Adipocyte (in vitro differentiated cells): ENCODE results near the gene DCAF5.
A peak's percentile ranks its signal among the peaks of the same experiment; 100 is the strongest.

Experiments
- DNase-seq: peaks from one replicate; pipeline ENCODE4 v3.0.0-alpha.2; 2015; ENCODE audit warnings: low read depth
- H3K27me3 ChIP-seq: replicated peaks from 2 replicates; pipeline ENCODE4 v1.7.0; 2013; ENCODE audit warnings: mild to moderate bottlenecking, low read length, moderate library complexity; ENCODE audit not compliant: control insufficient read depth, insufficient read depth
- H3K36me3 ChIP-seq: 2 replicates; pipeline ENCODE4 v1.7.0; 2013; ENCODE audit warnings: low read length, mild to moderate bottlenecking, moderate library complexity; ENCODE audit not compliant: control insufficient read depth, insufficient read depth, severe bottlenecking
- H3K4me1 ChIP-seq: 2 replicates; pipeline ENCODE4 v1.7.0; 2013; ENCODE audit warnings: mild to moderate bottlenecking, low read length, moderate library complexity; ENCODE audit not compliant: control insufficient read depth, insufficient read depth
- H3K4me3 ChIP-seq: 2 replicates; pipeline ENCODE4 v1.7.0; 2013; ENCODE audit warnings: mild to moderate bottlenecking, low read length, moderate library complexity
- H3K9ac ChIP-seq: 2 replicates; pipeline ENCODE4 v1.7.0; 2013; ENCODE audit warnings: mild to moderate bottlenecking, low read length, moderate library complexity
- H3K9me3 ChIP-seq: 2 replicates; pipeline ENCODE4 v1.7.0; 2013; ENCODE audit warnings: mild to moderate bottlenecking, low read length, moderate library complexity; ENCODE audit not compliant: control insufficient read depth

DCAF5 gene

GRCh38 chr14:69139743-69140142 is 13.2 kb downstream of the DCAF5 start:
- Histone ChIP-seq H3K4me1 (peaks cover 28% of the 10 kb centered on the region), H3K36me3 (peaks cover 16% of the 10 kb centered on the region), H3K9me3 (no peaks in the 10 kb centered on the region), H3K4me3 (no peak overlapping the region), H3K9ac (no peak overlapping the region), H3K27me3 (no peaks in the 10 kb centered on the region)
- DNase-seq = no peak

- Histone ChIP-seq H3K36me3 (peaks cover 7% of the 10 kb centered on the region), H3K4me3 (peak overlapping the region; percentile 58), H3K27me3 (no peaks in the 10 kb centered on the region), H3K9me3 (no peaks in the 10 kb centered on the region), H3K4me1 (peaks cover 44% of the 10 kb centered on the region), H3K9ac (peak overlapping the region; percentile 9)
- peak; percentile 88 for DNase-seq
Measured at GRCh38 chr14:69137843-69138535, 14.9 kb downstream of the DCAF5 start.

- Histone ChIP-seq H3K4me1 (peaks cover 50% of the 10 kb centered on the region), H3K9me3 (no peaks in the 10 kb centered on the region), H3K4me3 (peak overlapping the region; percentile 29), H3K36me3 (peaks cover 2% of the 10 kb centered on the region), H3K27me3 (no peaks in the 10 kb centered on the region), H3K9ac (no peak overlapping the region)
- peak; percentile 34 for DNase-seq
Measured at GRCh38 chr14:69137416-69137815, 15.5 kb downstream of the DCAF5 start.

DNA sequence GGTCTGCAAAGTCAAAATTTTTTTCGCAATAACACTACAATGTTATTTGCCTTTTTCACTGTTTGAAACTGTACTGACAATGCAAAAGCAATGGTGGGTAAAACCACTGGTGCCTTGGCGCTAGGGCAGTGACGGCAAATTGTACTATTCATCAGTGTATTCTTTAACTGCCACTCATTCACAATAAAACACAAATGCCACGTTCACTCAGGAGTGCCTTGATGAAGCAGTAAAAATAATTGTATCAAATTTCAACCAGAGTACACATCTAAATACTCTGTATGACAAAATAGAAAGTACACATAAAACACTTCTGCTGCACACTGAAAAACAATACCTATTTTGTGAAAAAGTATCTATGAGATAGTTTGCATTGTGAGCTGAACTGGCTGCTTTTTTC is 17.8 kb downstream of the DCAF5 start:
- Histone ChIP-seq H3K4me3 (no peak overlapping the region), H3K9ac (no peak overlapping the region), H3K36me3 (no peaks in the 10 kb centered on the region), H3K9me3 (no peaks in the 10 kb centered on the region), H3K4me1 (peaks cover 64% of the 10 kb centered on the region), H3K27me3 (no peaks in the 10 kb centered on the region)
- no peak for DNase-seq

- Histone ChIP-seq H3K9me3 (no peaks in the 10 kb centered on the region), H3K36me3 (no peaks in the 10 kb centered on the region), H3K4me3 (peak overlapping the region; percentile 58), H3K9ac (peak overlapping the region; percentile 12), H3K4me1 (peaks cover 68% of the 10 kb centered on the region), H3K27me3 (no peaks in the 10 kb centered on the region)
- peak; percentile 88 for DNase-seq
Measured at GRCh38 chr14:69133206-69134125, 19.5 kb downstream of the DCAF5 start.

GRCh38 chr14:69132513-69133181 is 20.3 kb downstream of the DCAF5 start:
- peak overlapping the region; percentile 58 for H3K4me3 ChIP-seq
- peaks cover 61% of the 10 kb centered on the region for H3K4me1 ChIP-seq
- H3K36me3 ChIP-seq = no peaks in the 10 kb centered on the region
- peak overlapping the region; percentile 12 for H3K9ac ChIP-seq
- no peaks in the 10 kb centered on the region for H3K27me3 ChIP-seq
- no peak for DNase-seq
- H3K9me3 ChIP-seq = no peaks in the 10 kb centered on the region

DNA sequence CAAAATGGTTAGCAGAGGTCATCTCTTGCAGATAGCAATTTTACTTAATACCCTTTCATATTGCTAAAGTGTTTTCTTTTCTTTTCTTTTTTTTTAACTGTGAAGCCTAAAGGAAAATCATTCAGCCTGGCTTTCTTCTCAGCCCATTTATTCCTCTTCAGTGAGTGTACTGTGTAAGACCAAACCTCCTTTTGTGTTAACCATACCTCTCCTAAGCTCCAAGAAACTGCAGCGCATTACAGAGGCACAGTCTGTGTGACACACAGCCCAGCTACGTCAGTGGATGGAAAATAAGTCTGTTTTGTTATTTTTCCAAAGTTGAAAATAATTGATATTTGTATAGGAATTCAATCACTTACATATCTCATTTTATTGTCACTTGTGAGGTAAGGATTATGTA is 21.7 kb downstream of the DCAF5 start:
- DNase-seq = no peak
- Histone ChIP-seq H3K27me3 (no peaks in the 10 kb centered on the region), H3K4me3 (no peak overlapping the region)

DNA sequence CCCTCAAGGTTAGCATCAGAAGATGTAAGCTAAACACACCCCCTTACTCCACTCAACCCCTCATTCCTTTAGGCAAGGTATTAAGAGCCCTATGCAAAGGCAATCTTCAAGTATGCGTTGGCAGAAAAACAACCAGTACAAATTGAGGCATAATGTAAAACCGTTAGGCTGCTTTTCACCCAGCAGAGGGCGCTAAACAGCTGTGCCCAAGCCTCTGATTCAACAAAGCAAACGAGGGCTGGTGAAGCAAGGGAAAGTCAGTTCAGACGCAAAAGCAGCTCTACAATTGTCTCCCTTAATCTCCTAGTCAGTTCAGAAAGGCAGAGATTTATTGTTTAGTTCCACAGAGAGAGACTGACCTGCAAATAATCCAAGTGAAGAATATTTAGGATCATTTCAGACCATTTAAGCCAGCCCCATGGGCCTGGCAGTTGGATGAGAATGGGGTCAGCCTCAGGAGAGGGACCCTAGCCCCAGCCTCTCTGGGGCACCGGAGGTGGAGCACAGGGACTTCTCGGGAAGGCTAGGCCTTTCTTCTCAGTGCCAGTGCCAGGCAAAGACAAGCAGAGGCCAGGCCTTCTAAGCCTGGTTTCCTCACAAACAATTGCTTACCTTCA is 23.5 kb downstream of the DCAF5 start:
- peak; percentile 95 for DNase-seq
- H3K4me3 ChIP-seq = no peak overlapping the region
- peaks cover 48% of the 10 kb centered on the region for H3K4me1 ChIP-seq

More for the DNA sequence above, 21.7 kb downstream of the DCAF5 start:
- H3K4me1 ChIP-seq = peaks cover 55% of the 10 kb centered on the region
- no peak overlapping the region for H3K9ac ChIP-seq
- no peaks in the 10 kb centered on the region for H3K36me3 ChIP-seq
- H3K9me3 ChIP-seq = no peaks in the 10 kb centered on the region

GRCh38 chr14:69118305-69118704 is 34.6 kb downstream of the DCAF5 start:
- Histone ChIP-seq H3K27me3 (no peaks in the 10 kb centered on the region), H3K4me3 (no peak overlapping the region), H3K9ac (no peak overlapping the region), H3K9me3 (no peaks in the 10 kb centered on the region), H3K36me3 (peaks cover 78% of the 10 kb centered on the region), H3K4me1 (no peaks in the 10 kb centered on the region)
- no peak for DNase-seq

More for the DNA sequence above, 23.5 kb downstream of the DCAF5 start:
- peak overlapping the region; percentile 74 for H3K9ac ChIP-seq
- H3K36me3 ChIP-seq = no peaks in the 10 kb centered on the region
- no peaks in the 10 kb centered on the region for H3K9me3 ChIP-seq
- no peaks in the 10 kb centered on the region for H3K27me3 ChIP-seq

GRCh38 chr14:69117020-69117767 is 35.7 kb downstream of the DCAF5 start:
- H3K9ac ChIP-seq = no peak overlapping the region
- H3K4me3 ChIP-seq = no peak overlapping the region
- no peaks in the 10 kb centered on the region for H3K9me3 ChIP-seq
- H3K36me3 ChIP-seq = peaks cover 82% of the 10 kb centered on the region
- DNase-seq = no peak
- no peaks in the 10 kb centered on the region for H3K27me3 ChIP-seq
- no peaks in the 10 kb centered on the region for H3K4me1 ChIP-seq
